ENCODE results near the gene GLT6D1. TPM values are rescaled to one million over a fixed set of nuclear protein-coding genes. Genes with fewer than 3 reads are reported as not detected.
A peak's percentile ranks its signal among the peaks of the same experiment; 100 is the strongest.

The GLT6D1 gene
- total RNA-seq, 1 experiment from 2014 or later, result not detected

- DNase-seq (ENCODE audit: low read depth, low spot score), result no peak
- in situ Hi-C loops (cut with HindIII; ENCODE audit: low pct_unique_long_range_greater_than_20kb, low sequenced_read_pairs), result no loop called here
Observed at GRCh38 chr9:135581636-135582426, 57.5 kb downstream of the GLT6D1 start.

- in situ Hi-C loops (cut with HindIII; ENCODE audit: low pct_unique_long_range_greater_than_20kb, low sequenced_read_pairs), result no loop called here
- DNase-seq (ENCODE audit: low read depth, low spot score), result no peak
Observed at GRCh38 chr9:135580664-135581380, 58.5 kb downstream of the GLT6D1 start.

- in situ Hi-C loops (cut with HindIII; ENCODE audit: low pct_unique_long_range_greater_than_20kb, low sequenced_read_pairs), result no loop called here
- DNase-seq (ENCODE audit: low read depth, low spot score), result no peak
Observed at GRCh38 chr9:135579889-135580660, 59.3 kb downstream of the GLT6D1 start.

GRCh38 chr9:135579356-135579755 lies 60.0 kb downstream of the GLT6D1 start:
- DNase-seq (ENCODE audit: low read depth, low spot score), result no peak
- in situ Hi-C loops (cut with HindIII; ENCODE audit: low pct_unique_long_range_greater_than_20kb, low sequenced_read_pairs), result no loop called here

GRCh38 chr9:135577256-135577655 lies 62.1 kb downstream of the GLT6D1 start:
- DNase-seq (ENCODE audit: low read depth, low spot score), result no peak
- in situ Hi-C loops (cut with HindIII; ENCODE audit: low pct_unique_long_range_greater_than_20kb, low sequenced_read_pairs), result no loop called here

- in situ Hi-C loops (cut with HindIII; ENCODE audit: low pct_unique_long_range_greater_than_20kb, low sequenced_read_pairs), result no loop called here
Observed at GRCh38 chr9:135575995-135576631, 63.2 kb downstream of the GLT6D1 start.

GRCh38 chr9:135574943-135575342 lies 64.4 kb downstream of the GLT6D1 start:
- in situ Hi-C loops (cut with HindIII; ENCODE audit: low pct_unique_long_range_greater_than_20kb, low sequenced_read_pairs), result no loop called here
- no peak for DNase-seq (ENCODE audit: low read depth, low spot score)

More at GRCh38 chr9:135575995-135576631, 63.2 kb downstream of the GLT6D1 start:
- no peak for DNase-seq (ENCODE audit: low read depth, low spot score)

- DNase-seq (ENCODE audit: low read depth, low spot score), result peak; percentile 76
- in situ Hi-C loops (cut with HindIII; ENCODE audit: low pct_unique_long_range_greater_than_20kb, low sequenced_read_pairs), result no loop called here
Observed at GRCh38 chr9:135574331-135574730, 65.0 kb downstream of the GLT6D1 start.

Other genes with a start within 250 kb of the GLT6D1 start
- gene PPP1R26, start 159.8 kb downstream of the GLT6D1 start, total RNA-seq (2014; rRNA removed; shearing (Covaris generic)), result 22.5 and 24.4 TPM in 2 replicates
- 64.6 and 75.3 TPM in 2 replicates for gene MRPS2, start 138.9 kb downstream of the GLT6D1 start, total RNA-seq (2014; rRNA removed; shearing (Covaris generic))
- gene LCN1, start 118.1 kb downstream of the GLT6D1 start, total RNA-seq (2014; rRNA removed; shearing (Covaris generic)), result not detected in 2 replicates
- gene OBP2A, start 93.4 kb downstream of the GLT6D1 start, total RNA-seq (2014; rRNA removed; shearing (Covaris generic)), result not detected in 2 replicates
- gene PAEP, start 77.8 kb downstream of the GLT6D1 start, total RNA-seq (2014; rRNA removed; shearing (Covaris generic)), result 41.1 and 45.8 TPM in 2 replicates
- gene LCN9, start 23.8 kb upstream of the GLT6D1 start, total RNA-seq (2014; rRNA removed; shearing (Covaris generic)), result not detected in 2 replicates
- gene SOHLH1, start 59.9 kb upstream of the GLT6D1 start, total RNA-seq (2014; rRNA removed; shearing (Covaris generic)), result 0.27 TPM in 1 of 2 replicates, not detected in the other
- not detected in 2 replicates for gene KCNT1, start 62.6 kb upstream of the GLT6D1 start, total RNA-seq (2014; rRNA removed; shearing (Covaris generic))

Data from SK-MEL-5 (cell line).